Glutamatergic neuron (in vitro differentiated cells): ENCODE measurements around the gene GPX3. TPM values are rescaled to one million over a fixed set of nuclear protein-coding genes. Genes with fewer than 3 reads are reported as not detected.
A peak's percentile ranks its signal among the peaks of the same experiment; 100 is the strongest.

Experiments used
- DNase-seq: peaks from one replicate; pipeline ENCODE4 v3.0.0; 2022
- H3K27ac Mint-ChIP-seq: one replicate; pipeline ENCODE4 v1.8.0; 2020; ENCODE audit warnings: mild to moderate bottlenecking, mixed read lengths, inconsistent platforms; ENCODE audit not compliant: unreplicated experiment
- H3K27me3 Mint-ChIP-seq: one replicate; pipeline ENCODE4 v1.8.0; 2020; ENCODE audit warnings: mild to moderate bottlenecking, moderate library complexity, mixed read lengths, inconsistent platforms; ENCODE audit not compliant: unreplicated experiment
- H3K36me3 Mint-ChIP-seq: one replicate; pipeline ENCODE4 v1.8.0; 2020; ENCODE audit warnings: mild to moderate bottlenecking, mixed read lengths, inconsistent platforms; ENCODE audit not compliant: unreplicated experiment
- H3K4me1 Mint-ChIP-seq: one replicate; pipeline ENCODE4 v1.8.0; 2020; ENCODE audit warnings: mild to moderate bottlenecking, low read depth, mixed read lengths, inconsistent platforms; ENCODE audit not compliant: unreplicated experiment
- H3K4me3 Mint-ChIP-seq: one replicate; pipeline ENCODE4 v1.8.0; 2020; ENCODE audit warnings: mild to moderate bottlenecking, mixed read lengths, inconsistent platforms; ENCODE audit not compliant: unreplicated experiment
- H3K9me3 Mint-ChIP-seq: one replicate; pipeline ENCODE4 v1.8.0; 2020; ENCODE audit warnings: mild to moderate bottlenecking, moderate library complexity, mixed read lengths, inconsistent platforms; ENCODE audit not compliant: unreplicated experiment
- total RNA-seq: library from RNA; stranded (reverse); fragmentation: NEBNext Ultra II Directional; extraction: Animal tissue kit (Norgen Biotek cat#: 25700); gene quantifications from one replicate; pipeline ENCODE4 v1.2.1, GENCODE V29; 2021; ENCODE audit not compliant: unreplicated experiment
- TF ChIP-seq, protein P1 (sequence below): fragments of 200-600 bp; sonication (generic); IDR thresholded peaks from one replicate; pipeline ENCODE4 v1.5.0; 2021; ENCODE audit not compliant: partially characterized antibody, unreplicated experiment

The GPX3 gene
- total RNA-seq, 1 donor from 2014 or later = 20.4 TPM

DNA sequence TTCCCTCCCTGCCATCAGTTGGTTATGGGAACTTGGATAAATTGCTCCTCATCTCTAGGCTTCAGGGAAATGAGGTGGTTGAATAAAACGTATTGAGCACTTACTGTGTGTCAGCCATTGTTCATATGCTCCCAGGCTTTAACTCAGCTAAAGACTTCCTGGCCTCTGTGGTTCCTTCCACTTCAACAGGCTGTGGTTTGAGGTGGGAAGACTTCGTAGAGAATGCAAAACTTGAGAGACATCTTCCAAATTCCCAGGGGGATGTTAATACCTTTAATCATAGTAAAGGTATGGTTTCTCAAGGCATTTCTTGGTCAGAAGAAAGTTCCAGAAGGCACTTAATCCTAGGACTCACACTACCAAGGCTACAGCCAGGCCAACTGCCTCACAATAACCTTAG, 1.5 kb upstream of the GPX3 start:
- H3K4me3 Mint-ChIP-seq = no peak overlapping the region
- H3K9me3 Mint-ChIP-seq = no peaks in the 10 kb centered on the region
- H3K27me3 Mint-ChIP-seq = no peaks in the 10 kb centered on the region
- no peak overlapping the region for H3K27ac Mint-ChIP-seq
- TF ChIP-seq, protein P1, sequence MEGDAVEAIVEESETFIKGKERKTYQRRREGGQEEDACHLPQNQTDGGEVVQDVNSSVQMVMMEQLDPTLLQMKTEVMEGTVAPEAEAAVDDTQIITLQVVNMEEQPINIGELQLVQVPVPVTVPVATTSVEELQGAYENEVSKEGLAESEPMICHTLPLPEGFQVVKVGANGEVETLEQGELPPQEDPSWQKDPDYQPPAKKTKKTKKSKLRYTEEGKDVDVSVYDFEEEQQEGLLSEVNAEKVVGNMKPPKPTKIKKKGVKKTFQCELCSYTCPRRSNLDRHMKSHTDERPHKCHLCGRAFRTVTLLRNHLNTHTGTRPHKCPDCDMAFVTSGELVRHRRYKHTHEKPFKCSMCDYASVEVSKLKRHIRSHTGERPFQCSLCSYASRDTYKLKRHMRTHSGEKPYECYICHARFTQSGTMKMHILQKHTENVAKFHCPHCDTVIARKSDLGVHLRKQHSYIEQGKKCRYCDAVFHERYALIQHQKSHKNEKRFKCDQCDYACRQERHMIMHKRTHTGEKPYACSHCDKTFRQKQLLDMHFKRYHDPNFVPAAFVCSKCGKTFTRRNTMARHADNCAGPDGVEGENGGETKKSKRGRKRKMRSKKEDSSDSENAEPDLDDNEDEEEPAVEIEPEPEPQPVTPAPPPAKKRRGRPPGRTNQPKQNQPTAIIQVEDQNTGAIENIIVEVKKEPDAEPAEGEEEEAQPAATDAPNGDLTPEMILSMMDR = no peak
- peaks cover 6% of the 10 kb centered on the region for H3K4me1 Mint-ChIP-seq
- DNase-seq = no peak
- no peaks in the 10 kb centered on the region for H3K36me3 Mint-ChIP-seq

DNA sequence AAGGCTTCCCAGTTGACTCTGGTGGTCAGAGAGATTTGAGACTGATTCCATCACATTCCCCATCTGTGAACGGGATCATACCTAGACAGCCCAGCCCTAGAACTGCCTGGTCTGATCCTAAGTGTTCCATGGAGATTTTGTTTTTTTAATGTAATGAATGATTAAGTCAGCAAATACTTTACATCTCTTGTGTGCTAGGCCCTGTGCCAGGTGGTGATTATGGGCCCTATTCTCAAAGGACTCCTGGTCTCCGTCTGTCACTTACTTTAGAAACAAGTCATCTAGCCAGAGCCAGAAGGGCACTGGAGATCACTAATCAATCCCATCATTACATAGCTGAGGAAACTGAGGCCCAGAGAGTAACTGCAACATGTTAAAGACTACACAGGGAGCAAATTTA, 1.1 kb upstream of the GPX3 start:
- Mint-ChIP-seq H3K4me1 (peaks cover 6% of the 10 kb centered on the region), H3K4me3 (no peak overlapping the region), H3K36me3 (no peaks in the 10 kb centered on the region), H3K27ac (peak overlapping the region; percentile 29), H3K9me3 (no peaks in the 10 kb centered on the region), H3K27me3 (no peaks in the 10 kb centered on the region)
- TF ChIP-seq, protein P1 = no peak
- no peak for DNase-seq

DNA sequence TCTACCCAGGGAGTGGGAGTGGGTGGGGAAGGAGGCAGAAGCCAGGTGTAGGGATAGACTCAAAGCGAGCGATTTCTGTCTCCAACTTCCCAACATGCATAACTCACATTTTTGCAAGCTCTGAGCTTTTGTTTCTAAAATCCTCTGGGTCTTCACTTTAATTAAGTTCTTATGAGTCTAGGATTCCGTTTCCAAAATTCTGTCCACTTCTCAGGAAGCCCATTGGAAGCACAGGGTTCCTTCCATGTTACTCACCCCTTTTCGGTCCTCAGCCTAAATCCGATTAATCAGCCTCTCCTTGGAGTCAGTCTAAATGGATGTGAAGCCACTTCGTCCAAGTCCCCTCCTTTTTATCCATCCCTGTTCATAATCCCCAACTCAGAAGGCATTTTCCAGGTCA, 1.4 kb downstream of the GPX3 start:
- Mint-ChIP-seq H3K27ac (no peak overlapping the region), H3K36me3 (no peaks in the 10 kb centered on the region), H3K9me3 (peaks cover 3% of the 10 kb centered on the region), H3K27me3 (peaks cover 3% of the 10 kb centered on the region), H3K4me1 (peaks cover 6% of the 10 kb centered on the region), H3K4me3 (peak overlapping the region; percentile 41)
- TF ChIP-seq, protein P1 = no peak
- no peak for DNase-seq

DNA sequence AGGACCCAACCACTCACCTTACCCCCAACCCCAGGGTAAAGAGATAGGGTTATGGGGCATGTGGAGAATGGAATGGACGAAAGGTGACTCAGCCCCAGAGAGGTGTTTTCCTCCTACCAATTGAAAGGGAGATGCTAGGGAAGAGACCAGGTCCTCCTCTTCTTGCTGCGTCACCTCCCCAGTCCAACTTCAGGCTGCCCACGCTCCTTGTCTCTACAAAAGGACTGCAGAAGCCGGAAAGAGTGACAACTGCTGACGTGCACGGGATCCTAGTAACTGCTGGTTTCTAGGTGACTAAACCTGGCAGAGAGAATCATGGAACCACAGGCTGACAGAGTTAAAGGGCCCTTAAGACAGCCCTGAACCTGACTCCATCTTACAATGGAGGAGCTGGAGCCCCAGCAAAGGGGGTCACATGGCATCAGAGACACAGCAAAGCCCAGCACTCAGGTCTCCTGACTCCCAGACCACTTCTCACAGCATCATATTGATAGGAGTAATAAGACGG, 2.2 kb downstream of the GPX3 start:
- Mint-ChIP-seq H3K4me3 (no peak overlapping the region), H3K4me1 (peaks cover 6% of the 10 kb centered on the region), H3K9me3 (peaks cover 3% of the 10 kb centered on the region), H3K27ac (no peak overlapping the region), H3K27me3 (peaks cover 3% of the 10 kb centered on the region), H3K36me3 (no peaks in the 10 kb centered on the region)
- DNase-seq = no peak
- TF ChIP-seq, protein P1 = no peak

DNA sequence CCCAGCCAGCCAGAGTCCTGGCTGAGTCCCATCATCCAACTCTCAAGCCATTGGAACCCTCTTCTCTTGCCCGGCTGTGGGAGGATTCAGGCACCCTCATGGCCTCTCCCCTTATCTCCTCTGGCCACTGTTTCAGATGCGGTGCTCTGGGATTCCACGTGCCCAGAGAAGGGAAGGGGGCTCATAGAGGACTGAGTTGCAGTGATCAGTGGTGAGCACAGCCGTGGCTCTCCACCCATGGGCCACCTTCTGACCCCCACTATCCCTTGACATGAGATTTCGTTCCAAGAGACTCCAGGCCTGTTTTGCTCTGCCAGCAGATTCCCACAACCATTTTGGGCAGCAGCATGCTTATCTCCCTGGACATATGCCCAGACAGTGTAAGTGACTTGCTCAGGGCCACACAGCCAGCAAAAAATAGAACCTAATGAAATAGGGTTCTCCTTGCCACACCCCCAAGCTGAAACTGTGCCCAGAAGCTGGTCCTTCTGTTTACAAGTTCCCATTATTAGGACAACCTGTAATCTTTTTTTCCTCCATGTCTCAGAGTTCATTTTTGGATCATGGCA, 2.7 kb downstream of the GPX3 start:
- Mint-ChIP-seq H3K9me3 (peaks cover 3% of the 10 kb centered on the region), H3K27ac (no peak overlapping the region), H3K4me3 (no peak overlapping the region), H3K27me3 (peaks cover 5% of the 10 kb centered on the region), H3K36me3 (no peaks in the 10 kb centered on the region), H3K4me1 (peaks cover 6% of the 10 kb centered on the region)
- TF ChIP-seq, protein P1 = no peak
- DNase-seq = no peak
